Measurements from ENCODE around the gene GPSM3. TPM values are rescaled to one million over a fixed set of nuclear protein-coding genes. Genes with fewer than 3 reads are reported as not detected.

Gene GPSM3
- total and polyA plus RNA-seq, 2 experiments from 2014 or later: 4.7 to 5.9 TPM

DNA sequence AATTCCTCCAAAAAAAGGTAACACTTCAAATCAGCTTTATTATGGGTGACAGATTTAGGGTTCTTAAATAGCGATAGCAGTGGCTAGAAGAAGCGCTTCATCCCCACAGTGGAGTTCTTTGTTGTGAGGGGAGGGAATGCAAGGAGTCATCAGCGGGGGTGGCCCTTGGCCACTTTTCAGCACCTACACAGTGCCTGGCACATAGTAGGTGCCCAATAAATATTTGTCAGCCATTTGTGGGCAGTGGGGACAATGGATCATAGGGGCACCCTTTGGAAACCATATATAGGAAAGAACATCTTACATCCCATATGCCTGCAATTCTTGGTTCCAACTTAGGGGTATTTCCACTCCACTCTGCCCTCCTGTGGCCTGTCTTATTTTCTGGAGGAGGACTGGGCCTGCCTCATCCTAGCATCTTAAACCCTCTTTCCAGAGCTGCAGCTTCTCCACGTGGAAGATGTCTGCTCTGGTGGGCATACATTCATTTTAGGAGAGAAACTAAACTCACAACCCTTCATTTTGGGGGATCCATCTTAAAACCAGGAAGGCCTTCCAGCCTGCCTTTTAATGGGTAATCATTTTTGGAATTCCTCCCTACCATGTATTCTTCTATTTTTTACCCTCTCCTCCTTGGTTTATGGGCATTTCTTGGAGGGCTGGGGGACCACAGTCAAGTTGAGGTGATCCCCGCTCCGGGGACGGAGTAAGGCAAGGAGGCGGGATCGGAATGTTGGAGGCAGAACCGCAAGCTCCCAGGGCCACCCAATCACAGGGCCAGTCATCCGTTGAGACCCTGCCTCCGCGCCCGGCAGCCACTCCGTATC is 2.6 kb upstream of the GPSM3 start:
- peak overlapping the region; percentile 95 for H3K4me3 Mint-ChIP-seq
- H3K4me1 ChIP-seq (ENCODE audit: insufficient read depth): peaks cover 55% of the 10 kb centered on the region
- H2AFZ ChIP-seq: no peak overlapping the region
- H3K27ac Mint-ChIP-seq: peak overlapping the region; percentile 99
- peaks cover 21% of the 10 kb centered on the region for H3F3A ChIP-seq (replicated peaks; ENCODE audit: low read depth)
- H3K27ac ChIP-seq (ENCODE audit: low read depth): peak overlapping the region; percentile 97
- H3K27me3 ChIP-seq (ENCODE audit: insufficient read depth): no peaks in the 10 kb centered on the region
- H4K20me1 ChIP-seq (replicated peaks; ENCODE audit: insufficient read depth): no peaks in the 10 kb centered on the region
- no peaks in the 10 kb centered on the region for H3K79me2 ChIP-seq (replicated peaks; ENCODE audit: insufficient read depth)
- DNase-seq (ENCODE audit: low spot score) (peak; percentile 58), ATAC-seq (peak; percentile 84)
- TF ChIP-seq, protein P1, sequence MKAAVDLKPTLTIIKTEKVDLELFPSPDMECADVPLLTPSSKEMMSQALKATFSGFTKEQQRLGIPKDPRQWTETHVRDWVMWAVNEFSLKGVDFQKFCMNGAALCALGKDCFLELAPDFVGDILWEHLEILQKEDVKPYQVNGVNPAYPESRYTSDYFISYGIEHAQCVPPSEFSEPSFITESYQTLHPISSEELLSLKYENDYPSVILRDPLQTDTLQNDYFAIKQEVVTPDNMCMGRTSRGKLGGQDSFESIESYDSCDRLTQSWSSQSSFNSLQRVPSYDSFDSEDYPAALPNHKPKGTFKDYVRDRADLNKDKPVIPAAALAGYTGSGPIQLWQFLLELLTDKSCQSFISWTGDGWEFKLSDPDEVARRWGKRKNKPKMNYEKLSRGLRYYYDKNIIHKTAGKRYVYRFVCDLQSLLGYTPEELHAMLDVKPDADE (IDR thresholded peaks at IDR 0.05): no peak
- TF ChIP-seq POLR2AphosphoS5 (IDR thresholded peaks at IDR 0.05; ENCODE audit: low read depth): peak; percentile 88
- TF ChIP-seq, protein P2, sequence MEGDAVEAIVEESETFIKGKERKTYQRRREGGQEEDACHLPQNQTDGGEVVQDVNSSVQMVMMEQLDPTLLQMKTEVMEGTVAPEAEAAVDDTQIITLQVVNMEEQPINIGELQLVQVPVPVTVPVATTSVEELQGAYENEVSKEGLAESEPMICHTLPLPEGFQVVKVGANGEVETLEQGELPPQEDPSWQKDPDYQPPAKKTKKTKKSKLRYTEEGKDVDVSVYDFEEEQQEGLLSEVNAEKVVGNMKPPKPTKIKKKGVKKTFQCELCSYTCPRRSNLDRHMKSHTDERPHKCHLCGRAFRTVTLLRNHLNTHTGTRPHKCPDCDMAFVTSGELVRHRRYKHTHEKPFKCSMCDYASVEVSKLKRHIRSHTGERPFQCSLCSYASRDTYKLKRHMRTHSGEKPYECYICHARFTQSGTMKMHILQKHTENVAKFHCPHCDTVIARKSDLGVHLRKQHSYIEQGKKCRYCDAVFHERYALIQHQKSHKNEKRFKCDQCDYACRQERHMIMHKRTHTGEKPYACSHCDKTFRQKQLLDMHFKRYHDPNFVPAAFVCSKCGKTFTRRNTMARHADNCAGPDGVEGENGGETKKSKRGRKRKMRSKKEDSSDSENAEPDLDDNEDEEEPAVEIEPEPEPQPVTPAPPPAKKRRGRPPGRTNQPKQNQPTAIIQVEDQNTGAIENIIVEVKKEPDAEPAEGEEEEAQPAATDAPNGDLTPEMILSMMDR (conservative IDR thresholded peaks at IDR 0.05; ENCODE audit: low read depth in 2 of 2): peak; percentile 54 to 57
- H3K9me3 Mint-ChIP-seq: no peaks in the 10 kb centered on the region; the same call in 2 of the 3 replicates
- H3K36me3 ChIP-seq (ENCODE audit: insufficient read depth): no peaks in the 10 kb centered on the region
- H3K4me1 Mint-ChIP-seq: peaks cover 57% of the 10 kb centered on the region
- peak overlapping the region; percentile 49 for H3K4me3 ChIP-seq
- peaks cover 19% of the 10 kb centered on the region for H3K27me3 Mint-ChIP-seq (ENCODE audit: insufficient read depth, low read depth, poor library complexity)
- peak overlapping the region; percentile 75 for H3K4me2 ChIP-seq
- H3K9me2 ChIP-seq (ENCODE audit: insufficient read depth): no peaks in the 10 kb centered on the region
- H3K36me3 Mint-ChIP-seq (ENCODE audit: low read depth): no peaks in the 10 kb centered on the region

DNA sequence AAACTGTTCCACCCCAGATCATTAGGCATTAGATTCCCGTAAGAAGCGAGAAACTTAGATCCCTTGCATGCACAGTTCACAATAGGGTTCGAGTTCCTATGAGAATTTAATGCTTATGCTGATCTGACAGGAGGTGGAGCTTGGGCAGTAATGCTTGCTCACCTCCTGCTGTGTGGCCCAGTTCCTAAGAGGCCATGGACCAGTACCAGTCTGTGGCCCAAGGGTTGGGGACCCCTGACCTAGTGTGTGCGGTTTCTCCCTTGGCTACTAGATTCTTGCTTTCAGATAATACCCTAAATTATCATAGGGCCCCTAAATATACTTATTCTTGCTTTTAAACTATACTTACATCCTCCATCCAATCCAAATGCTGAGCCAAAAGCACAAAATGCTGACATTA is 1.9 kb upstream of the GPSM3 start:
- H3K27ac Mint-ChIP-seq: peak overlapping the region; percentile 99; the same call in 1 of the 2 replicates
- peaks cover 55% of the 10 kb centered on the region for H3K4me1 ChIP-seq (ENCODE audit: insufficient read depth)
- peak overlapping the region; percentile 75 for H3K4me2 ChIP-seq
- H4K20me1 ChIP-seq (replicated peaks; ENCODE audit: insufficient read depth): no peaks in the 10 kb centered on the region
- H3K27me3 Mint-ChIP-seq (ENCODE audit: insufficient read depth, low read depth, poor library complexity): peaks cover 19% of the 10 kb centered on the region
- H3K9me2 ChIP-seq (ENCODE audit: insufficient read depth): no peaks in the 10 kb centered on the region
- DNase-seq (ENCODE audit: low spot score): no peak
- no peak for ATAC-seq
- H3K4me1 Mint-ChIP-seq: peaks cover 57% of the 10 kb centered on the region
- no peaks in the 10 kb centered on the region for H3K36me3 Mint-ChIP-seq (ENCODE audit: low read depth)
- H2AFZ ChIP-seq: no peak overlapping the region
- H3K27me3 ChIP-seq (ENCODE audit: insufficient read depth): no peaks in the 10 kb centered on the region
- H3K36me3 ChIP-seq (ENCODE audit: insufficient read depth): no peaks in the 10 kb centered on the region
- H3K9me3 Mint-ChIP-seq: no peaks in the 10 kb centered on the region; the same call in 2 of the 3 replicates
- peak overlapping the region; percentile 97; the same call in 1 of the 2 replicates for H3K27ac ChIP-seq (ENCODE audit: low read depth)
- peak overlapping the region; percentile 49; the same call in 1 of the 2 replicates for H3K4me3 ChIP-seq
- peaks cover 3% of the 10 kb centered on the region; the same call in 1 of the 2 replicates for H3K79me2 ChIP-seq (replicated peaks; ENCODE audit: insufficient read depth)
- H3K4me3 Mint-ChIP-seq: peak overlapping the region; percentile 95
- peaks cover 21% of the 10 kb centered on the region for H3F3A ChIP-seq (replicated peaks; ENCODE audit: low read depth)
- TF ChIP-seq, protein P1 (IDR thresholded peaks at IDR 0.05): no peak
- TF ChIP-seq JUNB (IDR thresholded peaks at IDR 0.05; ENCODE audit: unreplicated experiment) (no peak), POLR2AphosphoS5 (IDR thresholded peaks at IDR 0.05; ENCODE audit: low read depth) (no peak), EZH2 (IDR thresholded peaks at IDR 0.05; ENCODE audit: low read depth, unreplicated experiment) (no peak), CREB1 (CRISPR knock-in tag; IDR thresholded peaks at IDR 0.05; ENCODE audit: low read depth) (no peak)
- TF ChIP-seq, protein P2 (conservative IDR thresholded peaks at IDR 0.05; ENCODE audit: low read depth in 2 of 2): no peak
- TF ChIP-seq, protein P3, sequence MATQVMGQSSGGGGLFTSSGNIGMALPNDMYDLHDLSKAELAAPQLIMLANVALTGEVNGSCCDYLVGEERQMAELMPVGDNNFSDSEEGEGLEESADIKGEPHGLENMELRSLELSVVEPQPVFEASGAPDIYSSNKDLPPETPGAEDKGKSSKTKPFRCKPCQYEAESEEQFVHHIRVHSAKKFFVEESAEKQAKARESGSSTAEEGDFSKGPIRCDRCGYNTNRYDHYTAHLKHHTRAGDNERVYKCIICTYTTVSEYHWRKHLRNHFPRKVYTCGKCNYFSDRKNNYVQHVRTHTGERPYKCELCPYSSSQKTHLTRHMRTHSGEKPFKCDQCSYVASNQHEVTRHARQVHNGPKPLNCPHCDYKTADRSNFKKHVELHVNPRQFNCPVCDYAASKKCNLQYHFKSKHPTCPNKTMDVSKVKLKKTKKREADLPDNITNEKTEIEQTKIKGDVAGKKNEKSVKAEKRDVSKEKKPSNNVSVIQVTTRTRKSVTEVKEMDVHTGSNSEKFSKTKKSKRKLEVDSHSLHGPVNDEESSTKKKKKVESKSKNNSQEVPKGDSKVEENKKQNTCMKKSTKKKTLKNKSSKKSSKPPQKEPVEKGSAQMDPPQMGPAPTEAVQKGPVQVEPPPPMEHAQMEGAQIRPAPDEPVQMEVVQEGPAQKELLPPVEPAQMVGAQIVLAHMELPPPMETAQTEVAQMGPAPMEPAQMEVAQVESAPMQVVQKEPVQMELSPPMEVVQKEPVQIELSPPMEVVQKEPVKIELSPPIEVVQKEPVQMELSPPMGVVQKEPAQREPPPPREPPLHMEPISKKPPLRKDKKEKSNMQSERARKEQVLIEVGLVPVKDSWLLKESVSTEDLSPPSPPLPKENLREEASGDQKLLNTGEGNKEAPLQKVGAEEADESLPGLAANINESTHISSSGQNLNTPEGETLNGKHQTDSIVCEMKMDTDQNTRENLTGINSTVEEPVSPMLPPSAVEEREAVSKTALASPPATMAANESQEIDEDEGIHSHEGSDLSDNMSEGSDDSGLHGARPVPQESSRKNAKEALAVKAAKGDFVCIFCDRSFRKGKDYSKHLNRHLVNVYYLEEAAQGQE (IDR thresholded peaks at IDR 0.05; ENCODE audit: unreplicated experiment): no peak
